ENCODE results near the gene LUZP2.

GRCh38 chr11:24589064-24589463 is 92.2 kb downstream of the LUZP2 start:
- no peak for TF ChIP-seq CTCF (IDR thresholded peaks at IDR 0.05)
- TF ChIP-seq POLR2A (IDR thresholded peaks at IDR 0.05) = no peak
